Effector memory CD8-positive, alpha-beta T cell (primary cell): ENCODE data around the gene ENG.

ENCODE experiments used
- ATAC-seq: fragments of 150-1000 bp; cut with Tn5 transposase; replicated peaks from 2 replicates; pipeline ENCODE4 v1.10.0; 2021; ENCODE audit warnings: mild to moderate bottlenecking, moderate library complexity
- DNase-seq, 3 experiments: peaks; one replicate each; pipeline ENCODE4 v3.0.0; 2021
- H3K27ac Mint-ChIP-seq, 2 donors: one replicate each; pipeline ENCODE4 v1.8.0; 2022; ENCODE audit warnings: mild to moderate bottlenecking in 2 of 2, mixed read lengths in 2 of 2, moderate library complexity in 2 of 2
- H3K27me3 Mint-ChIP-seq, 2 donors: one replicate each; pipeline ENCODE4 v1.8.0; 2022; ENCODE audit warnings: mixed read lengths in 2 of 2
- H3K36me3 Mint-ChIP-seq: one replicate; pipeline ENCODE4 v1.8.0; 2022; ENCODE audit warnings: mild to moderate bottlenecking, moderate library complexity, mixed read lengths; ENCODE audit not compliant: insufficient read depth
- H3K4me1 Mint-ChIP-seq, 2 donors: one replicate each; pipeline ENCODE4 v1.8.0; 2022; ENCODE audit warnings: low read depth in 2 of 2, mixed read lengths in 2 of 2
- H3K4me3 Mint-ChIP-seq, 2 donors: one replicate each; pipeline ENCODE4 v1.8.0; 2022; ENCODE audit warnings: mild to moderate bottlenecking in 2 of 2, mixed read lengths in 2 of 2, moderate library complexity in 2 of 2
- H3K9me3 Mint-ChIP-seq, 2 donors: one replicate each; pipeline ENCODE4 v1.8.0; 2022; ENCODE audit warnings: mixed read lengths in 2 of 2
- total RNA-seq, 9 experiments: gene quantifications; one replicate each; lab custom pipeline; 2026; lab: John Stamatoyannopoulos, UW

Gene ENG
- total RNA-seq = 1.4 to 17.9 (median 5.1) reads per million in 9 experiments

DNA sequence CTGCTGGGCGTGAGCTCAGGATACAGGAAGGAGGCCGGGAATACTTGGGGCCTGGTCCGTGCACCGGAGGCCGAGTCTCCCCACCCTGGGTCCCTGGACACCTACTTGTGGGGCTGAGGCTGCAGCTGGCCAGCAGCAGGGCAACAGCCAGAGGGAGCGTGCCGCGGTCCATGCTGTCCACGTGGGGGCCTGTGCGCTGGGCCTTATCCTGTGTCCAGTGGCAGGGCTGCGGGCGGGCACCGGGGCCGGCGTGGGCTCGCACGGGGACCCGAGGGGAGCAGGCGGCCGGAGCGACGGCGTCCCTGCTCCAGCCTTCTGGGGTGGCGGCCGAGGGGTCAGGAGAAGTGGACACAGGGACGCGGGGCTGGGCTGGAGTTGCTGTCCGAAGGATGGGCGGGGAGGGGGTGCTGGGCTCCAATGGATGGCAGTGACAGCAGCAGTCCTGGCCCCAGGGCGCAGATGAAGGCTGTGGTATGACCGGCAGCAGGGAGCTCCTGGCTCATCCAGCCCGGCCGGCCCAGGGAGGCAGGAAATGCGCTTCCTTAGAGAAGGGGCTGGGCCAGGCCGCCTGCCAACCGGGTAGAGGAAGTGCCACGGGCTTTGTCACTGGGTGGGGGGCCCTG is at the start of gene ENG:
TSS of gene ENG (minus strand) at position 475 of the 623 bp plus-strand sequence. CDS start at position 172, 303 bp downstream.
- peaks cover 13 to 26% of the 10 kb centered on the region in 2 donors for H3K4me1 Mint-ChIP-seq
- H3K9me3 Mint-ChIP-seq = peaks cover 2 to 5% of the 10 kb centered on the region in 2 donors
- ATAC-seq (no peak), DNase-seq (no peak)
- peaks cover 3% of the 10 kb centered on the region for H3K36me3 Mint-ChIP-seq
- H3K4me3 Mint-ChIP-seq = peak within 1 kb of the TSS; percentile 87 to 94
- H3K27ac Mint-ChIP-seq = peak within 1 kb of the TSS; percentile 83 to 95
- no peaks in the 10 kb centered on the region for H3K27me3 Mint-ChIP-seq

DNA sequence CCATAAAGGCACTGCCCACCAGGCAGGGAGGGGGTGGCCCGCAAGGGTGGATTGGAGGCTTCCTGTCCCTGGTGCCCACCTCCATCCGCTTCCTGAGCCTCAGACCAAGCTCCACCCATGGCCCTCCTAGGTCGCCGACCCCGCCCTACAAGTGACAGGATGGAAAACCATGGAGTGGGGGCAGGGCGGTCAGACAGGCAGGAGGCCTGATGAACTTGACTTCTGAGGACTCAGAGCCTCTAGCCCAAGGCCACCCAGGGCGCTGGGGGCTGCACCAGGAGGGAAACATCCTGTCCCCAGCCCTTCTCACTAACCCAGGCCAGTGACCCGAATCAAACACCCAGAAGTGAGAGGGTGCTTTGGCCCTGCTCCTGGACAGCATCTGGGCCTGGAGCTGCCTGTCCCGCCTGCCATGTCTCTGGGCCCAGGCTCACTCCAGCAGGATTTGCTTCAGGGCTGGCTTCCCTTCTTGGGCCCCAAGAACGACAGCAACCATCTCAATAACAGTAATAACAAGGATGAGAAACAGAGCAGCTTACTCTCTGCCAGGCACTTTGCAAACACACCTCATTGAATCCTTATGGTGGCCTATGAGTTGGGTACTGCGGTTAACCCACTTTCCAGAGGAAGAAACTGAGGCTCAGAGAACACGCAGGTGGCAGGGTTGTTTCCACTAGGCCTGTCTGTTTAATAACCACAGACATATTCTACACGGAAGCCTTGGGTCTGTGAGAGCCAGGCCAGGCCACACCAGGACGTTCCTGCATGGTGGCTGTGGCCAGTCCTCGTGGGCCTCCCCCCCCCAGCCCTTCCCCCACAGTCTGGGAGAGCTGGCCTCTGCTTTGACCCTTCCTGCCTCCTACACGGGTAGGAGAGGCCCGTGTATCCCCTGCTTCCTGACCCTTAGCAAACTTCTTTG is 49.4 kb upstream of the ENG start:
- Mint-ChIP-seq H3K27ac (peak overlapping the region; percentile 99 to 100), H3K27me3 (no peaks in the 10 kb centered on the region), H3K4me1 (peaks cover 36 to 41% of the 10 kb centered on the region in 2 donors), H3K9me3 (no peaks in the 10 kb centered on the region), H3K4me3 (peak overlapping the region; percentile 93 to 95), H3K36me3 (peaks cover 52% of the 10 kb centered on the region)
- DNase-seq = peak in 1 of 3 experiments; percentile 46
- no peak for ATAC-seq

DNA sequence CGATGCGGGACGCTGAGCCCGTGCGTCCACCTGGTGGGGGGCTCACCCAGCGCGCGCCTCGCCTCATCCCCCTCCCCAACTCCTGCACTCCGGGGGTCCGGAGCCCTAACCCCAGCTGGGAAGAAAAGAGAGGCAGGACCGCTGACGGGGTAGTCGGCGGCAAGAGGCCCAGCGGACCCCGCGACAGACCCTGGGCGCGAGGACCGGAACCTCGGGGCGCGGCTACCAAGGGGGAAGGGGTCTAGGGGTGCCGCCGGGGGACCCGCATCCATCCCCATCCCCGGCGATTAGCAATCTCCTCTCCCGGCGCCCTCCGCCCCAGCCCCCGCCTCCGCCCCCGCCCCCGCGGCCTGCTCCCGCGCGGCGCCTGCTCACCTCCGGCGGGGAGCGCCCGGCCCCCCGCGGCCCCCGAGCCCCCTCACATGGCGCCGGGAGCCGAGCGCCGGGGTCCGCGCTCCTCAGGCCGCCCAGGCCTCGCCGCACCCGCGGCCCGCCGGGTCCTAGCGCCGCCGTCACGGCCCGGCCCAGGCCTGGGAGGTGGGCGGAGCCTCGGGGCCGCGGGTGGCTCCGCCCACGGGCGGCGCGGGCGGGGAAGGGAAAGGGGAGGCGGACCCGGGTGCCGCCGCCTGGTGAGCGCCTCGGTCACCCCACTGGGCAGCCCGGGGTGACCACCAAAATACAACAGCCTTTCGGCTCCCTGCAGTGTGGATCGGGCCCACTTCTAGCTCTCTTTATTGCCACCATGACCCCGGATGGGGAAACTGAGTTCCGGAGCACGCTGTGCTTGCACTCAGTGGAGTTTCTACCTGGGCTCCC is 44.9 kb upstream of the ENG start, which contains the start of gene ST6GALNAC6:
TSS of gene ST6GALNAC6 (minus strand) at position 476 of the 816 bp plus-strand sequence. CDS start 1,622 bp downstream, outside the sequence.
- Mint-ChIP-seq H3K9me3 (no peaks in the 10 kb centered on the region), H3K4me3 (peak within 1 kb of the TSS; percentile 90 to 94), H3K4me1 (peaks cover 26 to 40% of the 10 kb centered on the region in 2 donors), H3K27me3 (no peaks in the 10 kb centered on the region), H3K27ac (peak within 1 kb of the TSS; percentile 94), H3K36me3 (peaks cover 45% of the 10 kb centered on the region)
- DNase-seq = peak; percentile 52 to 64 (median 58)
- ATAC-seq = peak; percentile 82

DNA sequence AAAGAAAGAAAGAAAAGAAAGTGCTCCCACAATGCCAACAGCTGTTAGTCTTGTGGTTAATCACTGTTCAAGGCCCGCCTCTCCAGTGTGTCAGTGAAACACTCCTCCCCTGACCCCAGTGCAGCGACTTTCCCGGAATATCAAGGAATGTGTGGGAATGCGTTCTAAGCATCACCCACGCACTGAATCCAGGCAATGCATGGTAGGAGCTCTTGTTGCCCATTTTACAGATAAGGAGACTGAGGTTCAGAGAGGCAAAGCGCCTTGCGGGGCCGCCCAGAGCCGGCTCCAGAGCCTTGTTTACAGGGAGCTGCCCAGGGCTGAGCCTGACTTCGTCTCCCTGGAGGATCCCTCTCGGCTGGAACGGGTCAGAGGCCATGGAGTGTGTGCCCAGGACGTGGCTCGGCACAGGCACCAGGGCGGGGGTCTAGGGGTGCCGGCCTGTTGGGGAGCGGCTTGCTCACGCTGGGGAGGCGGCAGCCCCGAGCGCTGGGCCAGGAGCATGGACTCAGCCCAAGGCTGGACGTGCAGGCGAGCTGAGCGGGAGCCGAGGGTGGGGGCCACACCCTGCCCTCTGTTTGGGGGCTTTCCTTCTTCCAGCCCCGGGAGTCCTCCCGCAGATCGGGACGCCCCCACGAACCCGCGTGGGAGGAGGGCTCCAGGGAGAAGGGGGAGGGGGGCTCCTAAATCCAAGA is 44.1 kb upstream of the ENG start:
- ATAC-seq (peak; percentile 23), DNase-seq (no peak)
- Mint-ChIP-seq H3K9me3 (no peaks in the 10 kb centered on the region), H3K36me3 (peaks cover 45% of the 10 kb centered on the region), H3K4me1 (peaks cover 28 to 35% of the 10 kb centered on the region in 2 donors), H3K27ac (peak overlapping the region; percentile 94), H3K4me3 (peak overlapping the region; percentile 90 to 94), H3K27me3 (no peaks in the 10 kb centered on the region)

DNA sequence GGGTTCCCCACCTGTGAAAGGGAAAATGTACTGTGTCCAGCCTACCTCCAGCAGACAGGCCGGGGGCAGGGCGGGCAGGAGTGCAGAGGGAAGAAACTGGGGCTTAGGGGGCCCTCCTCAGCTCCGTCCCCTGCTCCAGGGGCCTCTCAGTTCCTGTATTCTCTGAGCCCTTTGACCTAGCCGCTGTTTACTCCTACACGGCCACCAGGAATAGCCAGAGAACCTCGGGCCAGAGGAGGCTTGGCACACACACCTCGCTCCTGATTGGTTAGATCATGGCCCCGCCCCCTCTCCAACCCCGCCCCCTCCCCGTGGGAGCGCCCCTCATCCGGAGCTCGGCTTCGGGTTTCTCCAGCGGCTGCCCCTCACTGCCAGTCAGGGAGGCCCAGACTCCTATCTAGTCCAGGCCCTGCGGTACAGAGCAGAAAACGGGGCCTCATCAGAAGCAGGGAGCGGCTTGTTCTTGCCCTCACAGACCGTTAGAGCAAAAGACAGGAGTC is 42.8 kb upstream of the ENG start:
- DNase-seq (no peak), ATAC-seq (no peak)
- Mint-ChIP-seq H3K9me3 (no peaks in the 10 kb centered on the region), H3K4me1 (peaks cover 23 to 34% of the 10 kb centered on the region in 2 donors), H3K27me3 (no peaks in the 10 kb centered on the region), H3K36me3 (peaks cover 49% of the 10 kb centered on the region), H3K4me3 (peak overlapping the region; percentile 90 to 94), H3K27ac (peak overlapping the region; percentile 28 to 94)

DNA sequence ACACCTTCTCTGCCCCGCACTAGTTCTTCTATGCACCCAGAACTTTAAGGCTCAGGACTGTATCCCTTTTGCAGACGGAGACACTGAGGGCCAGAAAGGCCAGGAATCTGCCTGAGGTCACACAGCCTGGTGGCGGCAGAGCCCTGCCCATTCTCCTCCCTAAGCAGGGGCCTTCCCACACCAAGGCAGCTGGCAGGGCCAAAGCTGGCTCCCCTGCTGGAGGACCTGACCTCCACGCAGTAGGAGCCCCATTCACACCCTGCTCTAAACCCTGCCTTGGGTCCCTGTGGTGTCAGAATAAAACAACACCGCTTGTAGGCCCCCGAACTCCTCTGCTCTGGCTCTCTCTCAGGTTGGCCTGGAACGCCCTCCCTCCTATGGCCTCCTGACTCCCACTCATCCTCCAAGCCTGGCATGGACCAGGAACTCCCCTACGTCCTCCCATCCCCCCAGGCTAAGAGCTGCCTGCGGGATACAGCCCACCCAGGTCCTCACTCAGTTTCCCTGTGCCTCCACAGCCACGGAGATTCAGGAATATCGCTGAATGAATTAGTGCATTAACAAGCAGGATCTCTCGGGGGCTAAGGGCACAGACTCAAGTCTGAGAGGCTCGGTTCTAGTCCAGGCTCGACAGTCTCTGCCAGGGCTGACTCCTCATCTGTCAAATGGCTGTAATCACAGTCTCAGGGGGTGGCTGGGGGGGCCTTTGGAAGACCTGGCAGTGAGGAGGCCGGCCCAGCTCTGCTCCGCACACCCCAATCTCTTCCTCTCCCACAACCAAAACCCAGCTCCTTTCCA is 42.1 kb upstream of the ENG start:
- H3K4me1 Mint-ChIP-seq = peaks cover 24 to 31% of the 10 kb centered on the region in 2 donors
- no peak for ATAC-seq
- no peaks in the 10 kb centered on the region for H3K27me3 Mint-ChIP-seq
- H3K36me3 Mint-ChIP-seq = peaks cover 49% of the 10 kb centered on the region
- peak overlapping the region; percentile 28 to 84 for H3K27ac Mint-ChIP-seq
- no peak for DNase-seq
- no peaks in the 10 kb centered on the region for H3K9me3 Mint-ChIP-seq
- H3K4me3 Mint-ChIP-seq = peak overlapping the region in 1 of 2 donors; percentile 94

DNA sequence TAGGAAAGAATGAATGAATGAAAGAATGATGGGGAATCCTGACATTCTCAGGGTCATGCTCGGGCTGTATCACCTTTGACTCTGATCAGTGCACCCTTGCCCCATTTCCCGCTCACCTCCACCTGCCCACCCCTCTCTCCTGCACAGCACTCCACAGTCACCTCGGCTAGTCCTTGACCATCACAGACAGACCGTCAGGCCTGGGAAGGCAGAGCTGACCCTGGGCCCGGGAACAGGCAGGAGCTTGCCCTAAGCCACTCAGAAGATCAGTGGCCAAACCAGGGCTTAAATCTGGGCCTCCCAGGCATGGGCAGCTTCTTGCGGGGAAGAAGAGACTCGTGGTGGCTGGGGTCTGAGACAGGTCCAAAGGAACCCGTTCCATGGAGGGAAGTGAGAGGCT is 41.4 kb upstream of the ENG start:
- H3K9me3 Mint-ChIP-seq = no peaks in the 10 kb centered on the region
- H3K4me3 Mint-ChIP-seq = no peak overlapping the region
- peak overlapping the region in 1 of 2 donors; percentile 84 for H3K27ac Mint-ChIP-seq
- H3K36me3 Mint-ChIP-seq = peaks cover 48% of the 10 kb centered on the region
- no peaks in the 10 kb centered on the region for H3K27me3 Mint-ChIP-seq
- ATAC-seq (no peak), DNase-seq (no peak)
- peaks cover 22 to 31% of the 10 kb centered on the region in 2 donors for H3K4me1 Mint-ChIP-seq

DNA sequence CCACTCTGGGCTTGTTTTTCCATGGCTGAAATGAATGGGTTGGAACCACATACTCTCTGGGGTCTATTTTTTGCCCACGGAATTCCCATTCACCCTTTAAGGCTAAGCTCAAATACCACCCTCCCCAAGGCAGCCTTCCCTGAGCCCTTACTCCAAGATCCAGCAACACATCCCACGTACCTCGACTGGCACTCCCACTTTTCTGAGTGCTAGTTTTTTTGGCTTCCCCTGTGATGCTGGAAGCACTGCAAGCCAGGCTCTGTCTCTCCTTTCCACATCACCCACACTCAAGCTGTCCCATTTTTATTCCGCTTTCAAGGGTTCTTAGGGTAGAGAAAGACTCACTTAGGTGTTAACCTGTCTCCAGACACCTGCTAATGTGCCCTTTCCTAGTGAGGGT is 38.9 kb upstream of the ENG start:
- no peaks in the 10 kb centered on the region for H3K9me3 Mint-ChIP-seq
- ATAC-seq (no peak), DNase-seq (no peak)
- H3K4me3 Mint-ChIP-seq = no peak overlapping the region
- H3K27ac Mint-ChIP-seq = no peak overlapping the region
- H3K36me3 Mint-ChIP-seq = peaks cover 63% of the 10 kb centered on the region
- H3K27me3 Mint-ChIP-seq = no peaks in the 10 kb centered on the region
- peaks cover 23 to 31% of the 10 kb centered on the region in 2 donors for H3K4me1 Mint-ChIP-seq

DNA sequence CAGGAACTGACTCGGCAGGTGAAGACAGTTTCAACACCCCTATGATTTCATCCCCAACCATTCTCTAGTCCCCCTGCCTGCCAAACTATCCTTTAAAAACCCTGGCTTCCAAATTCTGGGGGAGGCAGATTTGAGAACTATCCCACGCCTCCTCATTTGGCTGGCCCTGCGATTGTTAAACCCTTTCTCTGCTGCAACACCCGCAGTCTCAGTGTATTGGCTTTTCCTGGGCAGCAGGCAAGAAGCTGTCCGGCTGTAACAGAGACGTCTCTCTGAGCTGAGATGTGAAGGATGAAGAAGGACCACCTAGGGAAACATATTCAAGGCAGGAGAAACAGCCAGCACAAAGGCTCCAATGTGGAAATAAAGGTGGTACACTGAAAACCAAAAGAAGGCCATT is 38.4 kb upstream of the ENG start:
- Mint-ChIP-seq H3K36me3 (peaks cover 67% of the 10 kb centered on the region), H3K4me3 (no peak overlapping the region), H3K27ac (peak overlapping the region; percentile 31 to 79)

DNA sequence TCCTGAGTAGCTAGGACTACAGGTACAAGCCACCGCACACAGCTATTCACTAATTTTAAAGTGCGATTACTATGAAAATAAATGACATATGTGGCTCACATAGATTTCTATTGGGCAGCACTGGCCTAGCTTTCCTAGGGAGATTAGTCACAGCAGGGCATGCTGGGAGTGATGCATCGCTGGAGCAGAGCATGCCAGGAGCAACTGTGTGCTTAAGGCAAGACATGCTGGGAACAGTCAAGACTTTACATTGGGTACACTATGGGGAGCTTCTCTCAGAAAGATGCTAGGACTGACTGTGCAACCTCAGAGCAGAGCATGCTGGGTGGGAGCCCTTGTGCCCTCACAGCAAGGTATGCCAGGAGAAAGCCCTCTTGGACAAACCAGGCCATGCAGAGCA is 35.6 kb upstream of the ENG start:
- DNase-seq (no peak), ATAC-seq (no peak)
- no peak overlapping the region for H3K27ac Mint-ChIP-seq
- H3K4me3 Mint-ChIP-seq = no peak overlapping the region
- H3K27me3 Mint-ChIP-seq = no peaks in the 10 kb centered on the region
- peaks cover 82% of the 10 kb centered on the region for H3K36me3 Mint-ChIP-seq
- H3K9me3 Mint-ChIP-seq = no peaks in the 10 kb centered on the region
- peaks cover 18 to 19% of the 10 kb centered on the region in 2 donors for H3K4me1 Mint-ChIP-seq

More for the DNA sequence above, 38.4 kb upstream of the ENG start:
- ATAC-seq = no peak
- Mint-ChIP-seq H3K9me3 (no peaks in the 10 kb centered on the region), H3K4me1 (peaks cover 23 to 29% of the 10 kb centered on the region in 2 donors), H3K27me3 (no peaks in the 10 kb centered on the region)
- DNase-seq = no peak

DNA sequence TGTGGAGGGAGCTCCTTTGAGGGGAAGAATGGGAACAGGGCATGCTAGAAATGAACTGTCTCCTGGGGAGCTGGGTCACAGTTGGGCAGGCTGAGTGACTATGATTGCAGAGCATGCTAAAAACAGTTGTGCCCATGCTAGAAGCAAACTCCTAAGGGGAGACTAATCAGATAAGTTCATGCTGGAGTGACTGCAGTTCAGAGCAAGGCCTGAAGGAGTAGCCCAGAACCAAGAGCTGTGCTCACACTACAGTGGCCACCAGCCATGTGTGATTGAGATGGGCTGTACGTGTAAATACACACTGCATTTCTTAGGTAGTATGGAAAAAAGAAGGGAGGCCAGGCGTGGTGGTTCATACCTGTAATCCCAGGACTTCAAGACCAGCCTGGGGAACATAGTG is 33.3 kb upstream of the ENG start:
- H3K36me3 Mint-ChIP-seq = peaks cover 60% of the 10 kb centered on the region
- DNase-seq (no peak), ATAC-seq (peak; percentile 42)
- H3K27me3 Mint-ChIP-seq = no peaks in the 10 kb centered on the region
- no peaks in the 10 kb centered on the region for H3K9me3 Mint-ChIP-seq
- no peak overlapping the region for H3K4me3 Mint-ChIP-seq
- H3K4me1 Mint-ChIP-seq = peaks cover 19 to 24% of the 10 kb centered on the region in 2 donors
- no peak overlapping the region for H3K27ac Mint-ChIP-seq
